ENCODE data around the gene DCTN2. TPM values are rescaled to one million over a fixed set of nuclear protein-coding genes. Genes with fewer than 3 reads are reported as not detected.

DCTN2 gene
- total RNA-seq, 4 donors from 2014 or later, result 166 to 257 (median 181) TPM

DNA sequence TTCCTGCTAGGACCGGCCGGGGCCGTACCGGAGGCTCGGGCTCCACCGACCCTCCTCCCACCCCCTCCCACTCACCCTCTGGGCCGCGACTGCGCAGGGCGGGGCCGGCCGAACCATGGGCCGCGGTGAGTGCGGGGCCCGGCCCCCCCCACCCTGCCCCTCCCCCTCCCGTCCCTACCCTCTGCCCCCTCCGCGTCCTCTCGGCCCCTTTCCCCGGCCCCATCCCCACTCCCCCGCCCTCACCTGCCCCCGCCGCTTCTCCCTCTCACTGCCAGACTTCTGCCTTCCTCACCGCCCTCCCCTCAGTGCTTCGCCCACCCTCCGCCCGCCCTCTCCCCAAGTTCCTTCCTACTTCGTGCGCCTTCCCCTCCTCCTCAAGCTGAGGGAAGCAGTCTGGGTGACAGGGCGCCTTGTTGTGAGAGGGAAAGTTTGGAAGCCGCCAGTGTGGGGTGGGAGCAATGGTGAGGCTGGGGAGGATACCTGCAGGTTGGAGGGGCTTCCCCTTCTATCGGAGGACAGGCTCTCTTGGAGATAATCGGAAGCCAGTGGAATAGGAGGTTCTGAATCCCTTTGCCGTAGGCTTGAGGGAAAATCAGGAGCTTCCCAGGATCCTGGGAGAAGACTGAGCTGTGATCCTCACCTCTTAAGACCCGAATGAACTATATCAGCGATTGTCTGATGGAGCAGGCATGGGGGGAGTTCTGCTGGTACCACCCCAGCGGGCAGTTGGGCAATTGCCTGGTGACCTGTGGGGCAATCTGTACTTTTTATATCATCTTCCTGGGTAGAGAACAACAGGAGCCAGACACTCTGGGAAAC, 23.9 kb downstream of the DCTN2 start:
- peak overlapping the region; percentile 76 for H3K4me3 ChIP-seq (ENCODE audit: low read depth, poor library complexity, severe bottlenecking)
- TF ChIP-seq, protein P1, sequence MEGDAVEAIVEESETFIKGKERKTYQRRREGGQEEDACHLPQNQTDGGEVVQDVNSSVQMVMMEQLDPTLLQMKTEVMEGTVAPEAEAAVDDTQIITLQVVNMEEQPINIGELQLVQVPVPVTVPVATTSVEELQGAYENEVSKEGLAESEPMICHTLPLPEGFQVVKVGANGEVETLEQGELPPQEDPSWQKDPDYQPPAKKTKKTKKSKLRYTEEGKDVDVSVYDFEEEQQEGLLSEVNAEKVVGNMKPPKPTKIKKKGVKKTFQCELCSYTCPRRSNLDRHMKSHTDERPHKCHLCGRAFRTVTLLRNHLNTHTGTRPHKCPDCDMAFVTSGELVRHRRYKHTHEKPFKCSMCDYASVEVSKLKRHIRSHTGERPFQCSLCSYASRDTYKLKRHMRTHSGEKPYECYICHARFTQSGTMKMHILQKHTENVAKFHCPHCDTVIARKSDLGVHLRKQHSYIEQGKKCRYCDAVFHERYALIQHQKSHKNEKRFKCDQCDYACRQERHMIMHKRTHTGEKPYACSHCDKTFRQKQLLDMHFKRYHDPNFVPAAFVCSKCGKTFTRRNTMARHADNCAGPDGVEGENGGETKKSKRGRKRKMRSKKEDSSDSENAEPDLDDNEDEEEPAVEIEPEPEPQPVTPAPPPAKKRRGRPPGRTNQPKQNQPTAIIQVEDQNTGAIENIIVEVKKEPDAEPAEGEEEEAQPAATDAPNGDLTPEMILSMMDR (IDR thresholded peaks at IDR 0.05), result no peak
- no peak for TF ChIP-seq POLR2A (IDR thresholded peaks at IDR 0.05)
- intact Hi-C loops (cut with DNase I; ENCODE audit: low total_unique reads), result no loop called here
- 0 to 2% methylated on average over 14 to 31 of the region's 38 CpGs for whole genome bisulfite sequencing, 2 donors
- peak; percentile 70 to 93 for DNase-seq (ENCODE audit: low spot score in 2 of 2)

DNA sequence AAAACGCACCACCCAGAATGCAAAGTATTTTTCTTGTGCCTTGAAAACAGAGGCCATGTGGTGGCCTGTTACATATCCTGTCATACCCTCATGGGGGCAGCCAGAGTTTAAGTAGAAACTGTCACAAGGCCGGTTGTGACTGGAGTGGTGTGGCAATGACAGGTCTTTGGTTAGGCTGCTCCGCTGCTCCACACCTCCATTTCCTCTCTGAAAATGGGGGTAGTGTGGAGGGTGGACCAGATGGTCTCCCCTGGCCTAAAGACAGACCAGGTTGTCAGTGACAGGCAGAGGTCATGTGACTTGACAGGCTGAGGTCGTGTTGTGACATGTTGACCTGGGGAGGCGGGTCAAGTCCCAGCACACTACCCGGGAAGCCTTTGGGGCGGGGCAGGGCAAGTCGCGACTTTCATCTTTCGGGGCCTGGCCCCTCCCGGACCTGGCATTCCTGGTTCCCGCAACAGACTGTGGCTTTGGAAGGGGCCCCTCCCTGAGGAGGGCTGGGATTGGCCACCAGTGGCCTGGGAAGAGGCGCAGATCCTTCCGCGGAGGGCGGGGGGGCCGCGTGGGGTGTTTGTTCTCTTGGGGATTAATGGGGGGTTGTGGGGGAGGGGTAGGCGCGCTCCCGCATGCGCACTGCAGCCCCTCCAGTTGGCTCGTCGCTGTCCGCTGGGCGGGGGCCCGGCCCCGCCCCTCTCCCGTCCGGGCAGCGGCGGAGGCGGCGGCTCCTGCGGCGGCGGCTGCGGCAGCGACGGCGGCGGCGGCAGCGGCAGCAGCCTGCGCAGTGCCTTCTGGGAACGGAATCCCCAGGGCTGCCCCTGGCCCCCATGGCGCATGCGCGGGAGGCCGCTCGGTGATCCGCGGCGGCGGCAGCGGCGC, 24.7 kb downstream of the DCTN2 start, which contains the start of gene MBD6:
Gene MBD6 (plus strand): TSS at position 814 of the 876 bp plus-strand sequence. CDS start 1,480 bp downstream, outside the sequence.
- intact Hi-C loops (cut with DNase I; ENCODE audit: low total_unique reads), result no loop called here
- WGBS, 2 donors, result 0 to 1% methylated on average over 19 to 22 of the region's 57 CpGs

DNA sequence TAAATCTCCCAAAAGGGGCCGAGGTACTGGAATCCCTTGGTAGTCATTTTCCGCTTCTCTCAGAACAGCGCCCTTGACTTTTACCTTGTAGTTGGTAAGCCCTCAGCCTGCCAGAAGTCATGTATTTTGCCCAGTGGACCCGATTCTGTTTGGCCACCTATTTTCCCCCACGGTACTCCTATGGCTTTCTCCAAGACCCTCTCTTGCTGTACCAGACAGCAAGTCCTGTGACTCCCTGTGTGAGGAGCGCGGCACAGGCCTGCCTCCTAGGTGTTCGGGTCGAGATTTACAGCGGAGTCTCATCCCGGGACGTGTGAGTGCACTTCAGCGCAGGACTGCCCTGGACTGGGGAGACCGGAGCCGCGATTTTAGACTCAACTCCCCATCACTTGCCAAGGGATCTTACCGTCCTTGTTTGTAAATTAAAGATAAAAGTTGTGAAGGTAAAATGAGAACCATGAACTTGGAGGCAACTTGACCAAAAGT, 25.4 kb downstream of the DCTN2 start:
- WGBS, 2 donors, result 38 to 41% methylated on average over 17 of the region's 17 CpGs
- intact Hi-C loops (cut with DNase I; ENCODE audit: low total_unique reads), result no loop called here
- no peak for TF ChIP-seq POLR2A (IDR thresholded peaks at IDR 0.05)
- TF ChIP-seq, protein P1 (IDR thresholded peaks at IDR 0.05), result no peak
- H3K4me3 ChIP-seq (ENCODE audit: low read depth, poor library complexity, severe bottlenecking), result no peak overlapping the region
- DNase-seq (ENCODE audit: low spot score in 2 of 2), result peak; percentile 51 to 88

More for the DNA sequence above, 24.7 kb downstream of the DCTN2 start, which contains the start of gene MBD6:
- TF ChIP-seq POLR2A (IDR thresholded peaks at IDR 0.05), result no peak
- TF ChIP-seq, protein P1 (IDR thresholded peaks at IDR 0.05), result no peak
- peak; percentile 92 to 98 for DNase-seq (ENCODE audit: low spot score in 2 of 2)
- peak within 1 kb of the TSS; percentile 76 for H3K4me3 ChIP-seq (ENCODE audit: low read depth, poor library complexity, severe bottlenecking)

DNA sequence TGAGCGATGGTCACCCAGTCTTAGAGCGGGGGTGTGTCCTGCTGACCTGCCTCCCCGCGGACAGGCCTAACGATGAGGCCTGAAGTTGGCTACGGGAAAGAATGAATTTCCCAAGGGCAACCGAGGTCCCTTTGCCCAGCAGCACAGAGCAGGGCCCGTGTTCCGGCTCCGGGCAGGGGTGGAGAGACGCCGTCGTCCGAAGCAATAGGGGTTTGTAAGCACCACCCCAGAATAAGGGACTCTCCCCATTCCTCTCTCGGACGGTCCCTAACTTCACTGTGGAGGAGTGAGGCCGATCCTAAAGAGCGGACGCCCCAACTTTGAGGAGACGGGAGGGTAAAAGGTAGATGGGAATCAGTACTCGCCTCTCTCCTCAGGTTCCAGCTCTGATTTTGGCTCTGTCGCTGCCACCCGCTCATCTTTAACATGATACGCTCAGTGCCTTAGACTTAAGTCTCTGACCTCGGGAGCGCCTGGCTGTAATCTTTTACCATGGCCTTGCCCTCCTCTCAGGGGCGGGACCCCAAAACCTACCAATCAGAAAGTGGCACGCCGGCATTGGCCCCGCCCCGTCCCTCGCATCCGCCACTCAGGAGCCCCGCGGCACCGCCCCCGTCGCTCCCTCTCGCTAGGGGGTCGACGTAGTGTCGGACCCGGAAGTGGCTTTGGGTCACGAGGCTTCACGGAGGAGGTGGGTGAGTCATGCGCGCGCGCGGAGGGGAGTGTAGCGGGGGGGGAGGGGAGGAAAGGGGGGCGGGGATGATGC, 26.8 kb downstream of the DCTN2 start, which contains the start of gene DDIT3:
Gene DDIT3 (minus strand): TSS at position 462 of the 766 bp plus-strand sequence. CDS start 3,108 bp downstream, outside the sequence.
- intact Hi-C loops (cut with DNase I; ENCODE audit: low total_unique reads), result no loop called here
- 0% methylated on average over 35 to 41 of the region's 52 CpGs for WGBS, 2 donors
- H3K4me3 ChIP-seq (ENCODE audit: low read depth, poor library complexity, severe bottlenecking), result peak within 1 kb of the TSS; percentile 85
- DNase-seq (ENCODE audit: low spot score in 2 of 2), result peak; percentile 99 to 100
- TF ChIP-seq, protein P1 (IDR thresholded peaks at IDR 0.05), result no peak
- TF ChIP-seq POLR2A (IDR thresholded peaks at IDR 0.05), result peak in 1 of 2 donors; percentile 99

DNA sequence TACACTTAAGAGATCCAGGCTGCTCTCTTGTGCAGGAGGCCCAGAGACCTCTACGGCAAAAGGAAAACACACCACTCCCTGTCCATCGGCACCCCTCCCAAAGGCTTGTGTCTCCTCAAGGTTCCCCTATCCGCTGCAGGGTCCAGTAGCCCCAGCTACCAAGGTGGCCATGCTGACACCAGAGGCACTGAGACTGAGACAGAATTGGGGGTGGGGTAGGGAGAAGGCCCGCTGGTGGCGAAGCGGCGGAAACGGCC, 27.3 kb downstream of the DCTN2 start:
- intact Hi-C loops (cut with DNase I; ENCODE audit: low total_unique reads), result loop anchor here (5.0 kb wide), 1 partner anchor 1492 kb away; no protein-coding TSS in a partner anchor
- 0% methylated on average over 8 of the region's 8 CpGs for WGBS, 2 donors
- H3K4me3 ChIP-seq (ENCODE audit: low read depth, poor library complexity, severe bottlenecking), result peak overlapping the region; percentile 85
- TF ChIP-seq, protein P1 (IDR thresholded peaks at IDR 0.05), result no peak
- no peak for TF ChIP-seq POLR2A (IDR thresholded peaks at IDR 0.05)
- peak in 1 of 2 donors; percentile 47 for DNase-seq (ENCODE audit: low spot score in 2 of 2)
